ENCODE results near the gene G3BP1.

The G3BP1 gene

GRCh38 chr5:151798674-151799073 lies 26.9 kb downstream of the G3BP1 start:
- TF ChIP-seq, protein P1, sequence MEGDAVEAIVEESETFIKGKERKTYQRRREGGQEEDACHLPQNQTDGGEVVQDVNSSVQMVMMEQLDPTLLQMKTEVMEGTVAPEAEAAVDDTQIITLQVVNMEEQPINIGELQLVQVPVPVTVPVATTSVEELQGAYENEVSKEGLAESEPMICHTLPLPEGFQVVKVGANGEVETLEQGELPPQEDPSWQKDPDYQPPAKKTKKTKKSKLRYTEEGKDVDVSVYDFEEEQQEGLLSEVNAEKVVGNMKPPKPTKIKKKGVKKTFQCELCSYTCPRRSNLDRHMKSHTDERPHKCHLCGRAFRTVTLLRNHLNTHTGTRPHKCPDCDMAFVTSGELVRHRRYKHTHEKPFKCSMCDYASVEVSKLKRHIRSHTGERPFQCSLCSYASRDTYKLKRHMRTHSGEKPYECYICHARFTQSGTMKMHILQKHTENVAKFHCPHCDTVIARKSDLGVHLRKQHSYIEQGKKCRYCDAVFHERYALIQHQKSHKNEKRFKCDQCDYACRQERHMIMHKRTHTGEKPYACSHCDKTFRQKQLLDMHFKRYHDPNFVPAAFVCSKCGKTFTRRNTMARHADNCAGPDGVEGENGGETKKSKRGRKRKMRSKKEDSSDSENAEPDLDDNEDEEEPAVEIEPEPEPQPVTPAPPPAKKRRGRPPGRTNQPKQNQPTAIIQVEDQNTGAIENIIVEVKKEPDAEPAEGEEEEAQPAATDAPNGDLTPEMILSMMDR (conservative IDR thresholded peaks at IDR 0.05), result no peak
- TF ChIP-seq ZFX (IDR thresholded peaks at IDR 0.05), result no peak
- no peak overlapping the region for H3K27ac ChIP-seq

- H3K27ac ChIP-seq, result no peak overlapping the region
- TF ChIP-seq, protein P1 (conservative IDR thresholded peaks at IDR 0.05), result no peak
- no peak for TF ChIP-seq ZFX (IDR thresholded peaks at IDR 0.05)
Observed at GRCh38 chr5:151799407-151799806, 27.7 kb downstream of the G3BP1 start.

GRCh38 chr5:151800532-151800931 lies 28.8 kb downstream of the G3BP1 start:
- no peak overlapping the region for H3K27ac ChIP-seq
- no peak for TF ChIP-seq ZFX (IDR thresholded peaks at IDR 0.05)

- H3K27ac ChIP-seq, result no peak overlapping the region
- TF ChIP-seq ZFX (IDR thresholded peaks at IDR 0.05), result no peak
- TF ChIP-seq, protein P1 (conservative IDR thresholded peaks at IDR 0.05), result no peak
Observed at GRCh38 chr5:151805414-151806223, 33.9 kb downstream of the G3BP1 start.

GRCh38 chr5:151808451-151809169 lies 36.9 kb downstream of the G3BP1 start:
- TF ChIP-seq ZFX (IDR thresholded peaks at IDR 0.05), result no peak
- TF ChIP-seq, protein P1 (conservative IDR thresholded peaks at IDR 0.05), result no peak
- no peak overlapping the region for H3K27ac ChIP-seq

DNA sequence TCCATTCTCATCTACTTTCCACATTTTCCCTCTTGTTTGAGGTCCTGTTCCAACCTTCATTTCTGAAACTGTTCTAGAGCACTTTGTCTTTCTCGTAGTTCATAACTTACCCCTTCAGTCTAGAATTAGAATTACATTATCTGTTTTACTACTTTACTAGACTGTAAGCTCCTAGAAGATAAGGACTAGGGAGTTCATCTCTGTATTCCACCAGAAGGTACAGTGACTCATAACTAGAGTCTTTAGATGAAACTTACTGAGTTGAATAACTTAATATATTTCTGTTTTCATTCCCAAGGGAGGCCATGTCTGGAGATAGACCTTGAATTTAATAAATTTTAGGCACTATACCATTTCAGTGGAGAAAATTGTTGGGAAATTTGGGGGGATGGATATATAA lies 38.7 kb downstream of the G3BP1 start:
- TF ChIP-seq, protein P1 (conservative IDR thresholded peaks at IDR 0.05), result no peak
- no peak for TF ChIP-seq ZFX (IDR thresholded peaks at IDR 0.05)

GRCh38 chr5:151810897-151811296 lies 39.1 kb downstream of the G3BP1 start:
- H3K27ac ChIP-seq, result no peak overlapping the region
- TF ChIP-seq, protein P1 (conservative IDR thresholded peaks at IDR 0.05), result no peak
- TF ChIP-seq ZFX (IDR thresholded peaks at IDR 0.05), result no peak

More for the DNA sequence above, 38.7 kb downstream of the G3BP1 start:
- no peak overlapping the region for H3K27ac ChIP-seq
